ENCODE measurements around the gene CALN1.

The CALN1 gene

GRCh38 chr7:72159911-72160310 lies 252.2 kb downstream of the CALN1 start:
- in situ Hi-C loops (cut with HindIII; ENCODE audit: low pct_ligation_motif_present, low pct_unique_long_range_greater_than_20kb, low sequenced_read_pairs): no loop called here

GRCh38 chr7:72156671-72157070 lies 255.5 kb downstream of the CALN1 start:
- no peak for DNase-seq

More at GRCh38 chr7:72159911-72160310, 252.2 kb downstream of the CALN1 start:
- no peak for DNase-seq

GRCh38 chr7:72153132-72153512 lies 259.0 kb downstream of the CALN1 start:
- no peak for DNase-seq
- in situ Hi-C loops (cut with HindIII; ENCODE audit: low pct_ligation_motif_present, low pct_unique_long_range_greater_than_20kb, low sequenced_read_pairs): no loop called here

More at GRCh38 chr7:72156671-72157070, 255.5 kb downstream of the CALN1 start:
- in situ Hi-C loops (cut with HindIII; ENCODE audit: low pct_ligation_motif_present, low pct_unique_long_range_greater_than_20kb, low sequenced_read_pairs): no loop called here

- in situ Hi-C loops (cut with HindIII; ENCODE audit: low pct_ligation_motif_present, low pct_unique_long_range_greater_than_20kb, low sequenced_read_pairs): no loop called here
Measured at GRCh38 chr7:72152161-72153131, 259.7 kb downstream of the CALN1 start.

GRCh38 chr7:72140566-72140965 lies 271.6 kb downstream of the CALN1 start:
- in situ Hi-C loops (cut with HindIII; ENCODE audit: low pct_ligation_motif_present, low pct_unique_long_range_greater_than_20kb, low sequenced_read_pairs): no loop called here
- no peak for DNase-seq

More at GRCh38 chr7:72152161-72153131, 259.7 kb downstream of the CALN1 start:
- DNase-seq: no peak

GRCh38 chr7:72127136-72127535 lies 285.0 kb downstream of the CALN1 start:
- no peak for DNase-seq
- in situ Hi-C loops (cut with HindIII; ENCODE audit: low pct_ligation_motif_present, low pct_unique_long_range_greater_than_20kb, low sequenced_read_pairs): no loop called here

- in situ Hi-C loops (cut with HindIII; ENCODE audit: low pct_ligation_motif_present, low pct_unique_long_range_greater_than_20kb, low sequenced_read_pairs): no loop called here
Measured at GRCh38 chr7:72123913-72124312, 288.2 kb downstream of the CALN1 start.

GRCh38 chr7:72118366-72118765 lies 293.8 kb downstream of the CALN1 start:
- in situ Hi-C loops (cut with HindIII; ENCODE audit: low pct_ligation_motif_present, low pct_unique_long_range_greater_than_20kb, low sequenced_read_pairs): no loop called here
- DNase-seq: no peak

More at GRCh38 chr7:72123913-72124312, 288.2 kb downstream of the CALN1 start:
- no peak for DNase-seq

GRCh38 chr7:72114129-72114528 lies 298.0 kb downstream of the CALN1 start:
- in situ Hi-C loops (cut with HindIII; ENCODE audit: low pct_ligation_motif_present, low pct_unique_long_range_greater_than_20kb, low sequenced_read_pairs): no loop called here
- DNase-seq: no peak

- in situ Hi-C loops (cut with HindIII; ENCODE audit: low pct_ligation_motif_present, low pct_unique_long_range_greater_than_20kb, low sequenced_read_pairs): no loop called here
- DNase-seq: no peak
Measured at GRCh38 chr7:72112992-72113391, 299.1 kb downstream of the CALN1 start.

- in situ Hi-C loops (cut with HindIII; ENCODE audit: low pct_ligation_motif_present, low pct_unique_long_range_greater_than_20kb, low sequenced_read_pairs): no loop called here
- no peak for DNase-seq
Measured at GRCh38 chr7:72112530-72112929, 299.6 kb downstream of the CALN1 start.

- in situ Hi-C loops (cut with HindIII; ENCODE audit: low pct_ligation_motif_present, low pct_unique_long_range_greater_than_20kb, low sequenced_read_pairs): no loop called here
- no peak for DNase-seq
Measured at GRCh38 chr7:72111086-72111485, 301.1 kb downstream of the CALN1 start.

- in situ Hi-C loops (cut with HindIII; ENCODE audit: low pct_ligation_motif_present, low pct_unique_long_range_greater_than_20kb, low sequenced_read_pairs): no loop called here
- DNase-seq: no peak
Measured at GRCh38 chr7:72109566-72109965, 302.6 kb downstream of the CALN1 start.

GRCh38 chr7:72106405-72106804 lies 305.7 kb downstream of the CALN1 start:
- in situ Hi-C loops (cut with HindIII; ENCODE audit: low pct_ligation_motif_present, low pct_unique_long_range_greater_than_20kb, low sequenced_read_pairs): no loop called here
- no peak for DNase-seq

GRCh38 chr7:72101444-72101843 lies 310.7 kb downstream of the CALN1 start:
- no peak for DNase-seq
- in situ Hi-C loops (cut with HindIII; ENCODE audit: low pct_ligation_motif_present, low pct_unique_long_range_greater_than_20kb, low sequenced_read_pairs): no loop called here

- in situ Hi-C loops (cut with HindIII; ENCODE audit: low pct_ligation_motif_present, low pct_unique_long_range_greater_than_20kb, low sequenced_read_pairs): no loop called here
- no peak for DNase-seq
Measured at GRCh38 chr7:72099784-72100183, 312.4 kb downstream of the CALN1 start.

- in situ Hi-C loops (cut with HindIII; ENCODE audit: low pct_ligation_motif_present, low pct_unique_long_range_greater_than_20kb, low sequenced_read_pairs): no loop called here
- DNase-seq: no peak
Measured at GRCh38 chr7:72098807-72099580, 313.1 kb downstream of the CALN1 start.

- no peak for DNase-seq
- in situ Hi-C loops (cut with HindIII; ENCODE audit: low pct_ligation_motif_present, low pct_unique_long_range_greater_than_20kb, low sequenced_read_pairs): no loop called here
Measured at GRCh38 chr7:72097226-72097625, 314.9 kb downstream of the CALN1 start.

GRCh38 chr7:72092769-72093168 lies 319.4 kb downstream of the CALN1 start:
- in situ Hi-C loops (cut with HindIII; ENCODE audit: low pct_ligation_motif_present, low pct_unique_long_range_greater_than_20kb, low sequenced_read_pairs): no loop called here
- DNase-seq: no peak

Data from ACHN (cell line).